Peyer's patch (tissue), 4 donors: ENCODE results near the gene GPRIN3. TPM values are rescaled to one million over a fixed set of nuclear protein-coding genes. Genes with fewer than 3 reads are reported as not detected.

Experiments used
- DNase-seq, 3 donors: peaks; one replicate each; pipeline ENCODE4 v3.0.0-alpha.2; 2017 to 2019
- H3K27ac ChIP-seq, 4 donors: fragments of 200-600 bp; sonication (generic); one replicate each; pipeline ENCODE4 v1.5.1; 2016 to 2019
- H3K27me3 ChIP-seq, 2 donors: fragments of 200-600 bp; sonication (generic); one replicate each; pipeline ENCODE4 v1.5.1; 2019
- H3K36me3 ChIP-seq, 3 donors: fragments of 200-600 bp; sonication (generic); one replicate each; pipeline ENCODE4 v1.5.1; 2016 to 2019
- H3K4me1 ChIP-seq, 4 donors: fragments of 200-600 bp; sonication (generic); one replicate each; pipeline ENCODE4 v1.5.1; 2016 to 2019
- H3K4me3 ChIP-seq, 4 donors: fragments of 200-600 bp; sonication (generic); 1 replicate in 3 of 4; 2 replicates in 1 of 4; pipeline ENCODE4 v1.5.1; 2016 to 2019; ENCODE audit warnings: mild to moderate bottlenecking in 1 of 4
- H3K9me3 ChIP-seq, 4 donors: fragments of 200-600 bp; sonication (generic); one replicate each; pipeline ENCODE4 v1.5.1; 2016 to 2019; ENCODE audit warnings: mild to moderate bottlenecking in 1 of 4
- CTCF ChIP-seq, 6 experiments: fragments of 450-650 bp in 4 of 6; fragments of 200-600 bp in 2 of 6; sonication (generic) in 1 of 6; IDR thresholded peaks; one replicate each; pipeline ENCODE4 v1.5.1; 2017 to 2019; ENCODE audit warnings: antibody characterized with exemption in 6 of 6, mild to moderate bottlenecking in 3 of 6, moderate library complexity in 1 of 6
- POLR2A ChIP-seq, 2 donors: fragments of 450-650 bp; IDR thresholded peaks; one replicate each; pipeline ENCODE4 v1.5.1; 2017; ENCODE audit warnings: antibody characterized with exemption in 2 of 2, mild to moderate bottlenecking in 2 of 2, moderate library complexity in 2 of 2
- total RNA-seq, 4 donors: library from RNA; depleted of rRNA; stranded (reverse); fragments of >200 nt; gene quantifications; one replicate each; pipeline ENCODE4 v1.1.0, GENCODE V29; 2016

GPRIN3 gene
- total RNA-seq, 4 donors from 2014 or later, result 13.1 to 26.8 (median 17.8) TPM

DNA sequence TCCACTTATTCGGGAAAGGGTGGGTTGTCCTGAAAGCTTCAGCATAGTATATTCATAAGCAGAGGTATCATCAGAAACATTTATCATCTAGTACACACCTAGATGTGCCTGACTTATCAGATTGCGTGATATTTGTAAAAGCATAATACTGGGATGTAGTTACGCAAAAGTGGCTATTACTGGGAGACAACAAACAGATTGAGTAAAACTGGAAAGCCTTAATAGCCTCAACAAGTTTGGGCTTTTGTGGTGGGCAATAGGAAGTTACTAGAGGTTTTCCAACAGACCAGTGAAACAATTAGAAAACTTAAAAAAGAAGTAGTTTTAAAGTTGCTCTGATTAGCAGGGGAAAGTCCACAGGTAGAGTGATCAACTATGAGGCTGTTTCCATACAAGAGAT is 39.8 kb downstream of the GPRIN3 start:
- H3K4me1 ChIP-seq, result no peaks in the 10 kb centered on the region
- DNase-seq, result no peak
- no peak for TF ChIP-seq CTCF (IDR thresholded peaks at IDR 0.05)
- H3K4me3 ChIP-seq, result no peak overlapping the region
- H3K27me3 ChIP-seq, result no peaks in the 10 kb centered on the region
- H3K9me3 ChIP-seq, result no peaks in the 10 kb centered on the region
- H3K36me3 ChIP-seq, result no peaks in the 10 kb centered on the region
- H3K27ac ChIP-seq, result no peak overlapping the region

GRCh38 chr4:89267392-89267791 is 40.2 kb downstream of the GPRIN3 start:
- Histone ChIP-seq H3K36me3 (no peaks in the 10 kb centered on the region), H3K4me3 (no peak overlapping the region), H3K4me1 (no peaks in the 10 kb centered on the region), H3K9me3 (no peaks in the 10 kb centered on the region), H3K27ac (no peak overlapping the region), H3K27me3 (no peaks in the 10 kb centered on the region)
- TF ChIP-seq POLR2A (IDR thresholded peaks at IDR 0.05) (no peak), CTCF (IDR thresholded peaks at IDR 0.05) (no peak)
- DNase-seq, result no peak

GRCh38 chr4:89266128-89266527 is 41.5 kb downstream of the GPRIN3 start:
- Histone ChIP-seq H3K4me1 (no peaks in the 10 kb centered on the region), H3K27me3 (no peaks in the 10 kb centered on the region), H3K27ac (no peak overlapping the region), H3K36me3 (no peaks in the 10 kb centered on the region), H3K4me3 (no peak overlapping the region), H3K9me3 (no peaks in the 10 kb centered on the region)
- no peak for DNase-seq
- TF ChIP-seq POLR2A (IDR thresholded peaks at IDR 0.05), result no peak
- TF ChIP-seq CTCF (IDR thresholded peaks at IDR 0.05), result no peak

GRCh38 chr4:89263265-89263664 is 44.3 kb downstream of the GPRIN3 start:
- Histone ChIP-seq H3K27me3 (no peaks in the 10 kb centered on the region), H3K36me3 (no peaks in the 10 kb centered on the region), H3K4me3 (no peak overlapping the region), H3K9me3 (no peaks in the 10 kb centered on the region), H3K4me1 (no peaks in the 10 kb centered on the region), H3K27ac (no peak overlapping the region)
- no peak for DNase-seq
- TF ChIP-seq POLR2A (IDR thresholded peaks at IDR 0.05) (no peak), CTCF (IDR thresholded peaks at IDR 0.05) (no peak)

DNA sequence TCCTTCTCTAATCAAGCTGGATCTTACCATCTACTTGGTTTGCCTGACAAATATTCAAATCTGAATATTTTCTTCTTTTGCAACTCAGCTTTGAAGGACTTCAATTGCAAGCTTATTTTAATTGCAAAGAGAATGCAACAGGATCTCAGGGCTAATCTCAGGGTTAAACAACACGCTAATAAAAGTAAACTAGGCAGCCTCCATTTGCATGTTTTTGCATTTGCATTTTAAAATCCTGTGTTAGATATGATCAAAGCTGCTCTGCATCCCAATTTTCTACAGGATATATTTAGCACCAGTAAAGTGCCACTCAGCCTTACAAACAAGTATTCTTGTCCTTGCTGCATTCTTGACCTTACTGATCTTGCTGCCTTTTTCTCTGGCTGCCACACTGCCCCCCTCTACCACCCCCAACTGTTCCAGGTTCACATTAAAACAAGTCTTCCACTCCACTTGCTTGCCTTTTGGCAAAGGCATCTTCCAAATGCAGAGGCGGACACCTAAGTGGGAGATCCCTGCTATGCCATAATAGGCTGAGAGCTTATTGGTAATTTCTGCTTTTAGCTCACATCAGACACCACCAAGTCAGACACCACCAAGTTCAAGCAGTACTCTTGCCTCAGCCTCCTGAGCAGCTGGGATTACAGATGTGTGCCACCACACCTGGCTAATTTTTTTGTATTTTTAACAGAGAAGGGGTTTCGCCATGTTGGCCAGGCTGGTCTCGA is 48.1 kb downstream of the GPRIN3 start:
- no peak for DNase-seq

More for the DNA sequence above, 48.1 kb downstream of the GPRIN3 start:
- no peaks in the 10 kb centered on the region for H3K36me3 ChIP-seq
- no peaks in the 10 kb centered on the region for H3K27me3 ChIP-seq
- H3K4me3 ChIP-seq, result no peak overlapping the region
- H3K9me3 ChIP-seq, result no peaks in the 10 kb centered on the region
- no peak overlapping the region for H3K27ac ChIP-seq
- TF ChIP-seq CTCF (IDR thresholded peaks at IDR 0.05), result no peak
- TF ChIP-seq POLR2A (IDR thresholded peaks at IDR 0.05), result no peak
- H3K4me1 ChIP-seq, result no peaks in the 10 kb centered on the region
